GM04504 (cell line): ENCODE measurements around the gene NFASC.

Source experiments
- DNase-seq: peaks from one replicate; pipeline ENCODE4 v3.0.0-alpha.2; 2012; ENCODE audit warnings: low read depth

Gene NFASC

DNA sequence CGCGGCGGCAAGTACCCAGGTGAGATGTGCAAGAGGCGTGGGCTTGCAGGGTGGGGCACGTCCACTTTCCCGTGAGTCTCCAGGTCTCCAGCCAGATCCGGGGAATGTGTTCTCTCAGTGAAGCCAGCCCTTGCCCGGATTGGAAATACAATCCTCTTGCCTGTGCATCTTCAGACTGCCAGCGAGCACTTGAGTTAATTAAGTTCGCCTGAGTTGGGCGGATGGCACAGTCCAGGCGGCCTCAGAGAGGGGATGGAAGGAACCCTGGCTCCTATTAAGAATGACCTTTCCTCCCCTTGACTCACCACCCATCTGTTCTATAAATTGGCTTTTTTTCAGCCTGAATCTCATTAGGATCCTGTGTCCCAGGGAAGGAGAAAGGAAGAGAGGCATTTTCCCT is 139.0 kb downstream of the NFASC start:
- DNase-seq, result no peak

GRCh38 chr1:205012391-205013140 is 141.9 kb downstream of the NFASC start:
- no peak for DNase-seq

- DNase-seq, result no peak
These were observed 143.2 kb downstream of the NFASC start for GRCh38 chr1:205013683-205014367.

DNA sequence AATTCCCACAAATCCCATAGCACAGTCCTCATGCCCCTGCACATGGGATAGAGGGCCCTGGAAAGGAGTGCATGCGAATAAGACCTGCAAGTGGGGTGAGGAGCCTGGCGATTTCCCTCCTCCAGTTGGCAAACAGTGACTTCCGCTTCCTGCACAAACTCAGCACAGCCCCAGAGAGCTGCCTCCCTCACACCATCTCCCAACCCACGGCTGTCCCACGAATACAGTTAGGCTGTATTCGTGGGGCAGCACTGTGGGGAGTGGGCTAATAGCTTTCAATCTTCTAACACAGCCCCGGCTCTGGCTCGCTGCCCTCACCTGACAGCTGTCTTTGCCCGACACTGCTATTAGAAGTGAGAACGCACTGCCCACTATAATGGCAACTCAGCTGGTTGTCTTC is 144.1 kb downstream of the NFASC start:
- no peak for DNase-seq

DNA sequence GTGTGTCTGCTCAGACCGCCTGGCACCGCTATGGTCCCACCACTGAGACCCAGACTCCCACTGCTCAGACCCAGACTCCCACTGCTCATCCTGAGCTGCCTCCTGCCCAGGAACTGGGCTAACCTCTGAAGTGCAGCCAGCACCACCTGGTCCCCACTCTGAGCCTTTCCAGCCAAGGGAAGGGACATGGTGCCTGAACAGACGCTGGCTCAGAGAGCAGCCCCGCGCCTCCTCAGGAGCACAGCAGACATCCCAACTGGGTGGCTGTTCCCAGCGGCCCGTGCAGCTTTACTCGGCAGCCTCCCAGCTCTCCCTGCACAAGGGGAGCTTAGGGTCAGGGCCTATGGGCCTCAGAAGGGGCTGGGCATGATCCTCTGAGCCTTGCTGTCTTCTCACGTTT is 144.6 kb downstream of the NFASC start:
- DNase-seq, result no peak

GRCh38 chr1:205016075-205016474 is 145.4 kb downstream of the NFASC start:
- DNase-seq, result no peak

- DNase-seq, result no peak
These were observed 145.9 kb downstream of the NFASC start for GRCh38 chr1:205016584-205016983.

DNA sequence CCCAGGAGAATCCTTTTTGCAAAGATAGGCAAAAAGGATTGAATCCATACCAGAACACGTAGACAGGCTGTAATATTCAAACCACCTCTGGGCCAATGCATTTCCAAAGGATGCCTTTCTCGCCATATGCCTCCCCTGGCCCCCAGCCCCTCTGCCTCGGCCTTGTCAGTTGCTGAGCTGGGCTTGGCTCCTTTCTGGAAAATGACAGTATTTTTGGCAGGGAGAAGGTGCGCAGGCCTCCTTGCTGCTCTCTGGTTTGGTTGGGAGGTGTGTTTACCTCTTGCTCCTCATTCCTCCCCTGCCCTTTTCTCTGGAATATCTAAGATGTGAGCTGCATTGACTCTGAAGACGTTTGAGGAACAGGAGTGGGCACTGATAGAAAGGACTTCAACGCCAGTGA is 146.3 kb downstream of the NFASC start:
- no peak for DNase-seq

GRCh38 chr1:205017766-205018165 is 147.1 kb downstream of the NFASC start:
- no peak for DNase-seq

DNA sequence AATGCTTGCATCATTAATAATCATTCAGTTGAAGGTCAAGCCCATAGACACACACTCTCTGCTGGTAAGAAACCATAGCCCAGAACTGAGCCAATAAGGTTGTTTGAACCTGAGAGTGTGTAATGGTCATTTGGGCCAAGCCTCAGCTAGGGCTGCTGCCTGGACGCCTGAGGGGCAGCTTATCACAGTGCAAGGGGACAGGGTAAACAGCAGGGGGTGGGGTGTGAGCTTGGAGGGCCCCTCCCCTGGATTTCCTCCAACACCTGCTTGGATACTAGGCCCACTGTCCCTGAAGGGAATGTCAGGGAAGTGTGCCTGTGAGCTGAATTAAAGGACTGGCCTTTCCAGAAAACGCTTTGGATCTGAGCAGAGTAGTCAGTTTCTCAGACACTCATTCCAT is 147.7 kb downstream of the NFASC start:
- no peak for DNase-seq

- no peak for DNase-seq
These were observed 149.8 kb downstream of the NFASC start for GRCh38 chr1:205020466-205020865.

DNA sequence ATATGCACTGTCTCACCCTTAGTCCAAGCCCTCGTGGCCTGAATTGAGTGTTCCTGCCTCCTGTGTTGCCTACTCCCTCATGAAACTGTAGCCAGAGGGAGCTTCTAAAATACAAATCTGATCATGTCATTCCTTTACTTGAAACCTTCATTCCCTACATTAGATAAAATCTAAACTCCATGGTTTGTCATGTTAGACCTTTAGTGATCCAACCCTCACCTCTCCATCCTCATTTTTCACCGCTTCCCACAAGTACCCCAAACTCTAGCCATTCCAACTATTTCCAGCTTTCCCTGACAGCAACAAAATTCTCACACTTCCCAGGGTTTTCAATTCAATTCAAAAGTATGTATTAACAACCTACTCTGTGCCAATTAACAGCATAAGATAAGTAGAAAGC is 154.0 kb downstream of the NFASC start:
- DNase-seq, result no peak

DNA sequence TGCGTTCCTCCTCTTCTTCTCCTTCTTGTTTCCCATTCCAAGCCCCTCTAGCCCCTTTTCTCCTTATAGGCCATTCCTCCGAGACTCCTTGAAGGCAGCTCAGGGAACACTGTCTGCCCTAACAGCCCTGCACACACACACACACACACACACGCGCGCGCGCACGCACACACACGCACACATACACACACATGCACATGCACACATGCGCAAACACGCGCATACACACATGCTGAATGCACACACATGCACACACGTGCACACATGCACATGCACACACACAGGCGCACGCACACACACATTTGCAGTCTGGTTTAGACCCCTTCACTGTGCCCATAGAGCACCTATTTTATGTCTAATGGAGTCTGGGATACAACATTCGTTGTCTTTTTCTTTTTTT is 154.6 kb downstream of the NFASC start:
- DNase-seq, result no peak

DNA sequence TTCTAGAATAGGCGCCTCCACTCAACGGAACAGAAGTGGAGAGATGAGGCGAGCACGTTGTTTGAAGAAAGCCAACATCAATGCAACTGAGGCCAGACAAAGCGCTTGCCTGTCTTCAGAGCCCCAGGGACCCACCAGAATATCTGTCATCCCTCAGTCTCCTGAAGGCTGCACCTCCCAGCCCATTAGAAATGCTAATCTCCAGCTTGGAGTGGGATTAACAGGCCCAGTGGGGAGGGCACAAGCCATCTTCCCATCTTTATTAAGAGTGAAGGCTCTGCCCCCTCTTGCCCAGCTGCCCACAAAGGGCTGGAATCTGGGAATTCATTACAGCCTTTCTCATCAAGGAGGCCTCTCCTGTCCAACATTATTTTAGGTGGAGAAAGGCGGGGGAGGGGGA is 155.5 kb downstream of the NFASC start:
- no peak for DNase-seq

GRCh38 chr1:205028390-205028789 is 157.7 kb downstream of the NFASC start:
- no peak for DNase-seq

- DNase-seq, result no peak
These were observed 158.3 kb downstream of the NFASC start for GRCh38 chr1:205028924-205029323.

GRCh38 chr1:205030241-205030640 is 159.6 kb downstream of the NFASC start:
- no peak for DNase-seq

- no peak for DNase-seq
These were observed 160.2 kb downstream of the NFASC start for GRCh38 chr1:205030896-205031295.

DNA sequence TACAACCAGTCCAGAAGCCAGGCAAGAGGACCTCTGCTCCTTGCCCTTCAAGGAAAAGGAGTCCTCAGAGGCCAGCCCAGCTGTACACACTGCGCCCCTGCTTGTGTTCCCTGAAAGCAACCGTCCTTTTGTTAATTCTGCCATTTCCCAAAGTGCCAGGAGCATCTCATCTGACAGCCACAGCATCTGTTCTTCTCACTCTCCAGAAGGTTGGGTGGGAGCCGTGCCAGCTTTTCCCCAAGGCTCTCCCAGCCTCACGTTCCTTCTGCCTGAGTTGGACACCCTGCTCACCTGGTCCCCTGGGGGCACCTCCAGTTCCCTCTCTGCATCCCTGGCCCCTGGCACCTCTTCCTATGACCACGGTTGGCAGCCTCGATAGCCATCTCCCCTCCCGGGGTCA is 161.8 kb downstream of the NFASC start:
- no peak for DNase-seq

- no peak for DNase-seq
These were observed 166.9 kb downstream of the NFASC start for GRCh38 chr1:205037539-205037938.

GRCh38 chr1:205038132-205038786 is 167.6 kb downstream of the NFASC start:
- no peak for DNase-seq

DNA sequence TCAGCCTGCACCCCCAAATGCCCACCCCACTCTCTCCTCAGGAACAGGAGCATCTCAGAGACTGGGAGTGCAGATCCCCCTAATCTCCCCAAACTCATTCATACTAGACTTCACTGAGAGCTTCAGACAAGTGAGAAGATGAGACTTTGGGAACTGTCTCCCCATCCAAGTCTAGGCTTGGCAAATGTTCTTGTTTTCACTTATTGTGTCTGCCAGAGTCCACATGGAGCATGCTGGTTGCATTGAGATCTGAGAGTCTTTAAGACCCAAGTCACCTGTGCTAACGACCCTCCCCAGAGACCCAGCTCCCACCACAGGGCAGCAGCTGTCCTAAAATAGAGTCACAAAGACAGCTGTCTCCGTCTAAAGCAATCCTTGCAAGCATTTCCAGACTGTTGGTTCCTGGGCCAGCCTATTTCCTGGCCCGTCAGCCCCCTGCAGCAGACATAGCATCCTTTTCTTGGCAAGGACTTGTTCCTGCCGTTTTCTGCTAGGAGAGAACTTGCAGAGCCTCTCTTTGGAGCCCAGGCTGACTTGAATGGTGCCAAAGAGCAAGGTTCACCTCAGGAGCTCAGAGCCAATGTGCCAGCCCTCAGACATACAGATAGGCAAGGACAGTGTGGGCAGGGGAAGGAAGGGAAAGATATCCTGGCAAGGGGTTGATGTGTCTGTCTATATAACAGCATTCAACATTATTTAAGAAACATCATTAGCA is 170.5 kb downstream of the NFASC start:
- DNase-seq, result no peak
